IPS DF 6.9 (cell line): ENCODE measurements around the gene QRICH2.
"Not testable (repeated sequence)": the region's sequence is repeated elsewhere in the genome, so short reads cannot be mapped to it uniquely, and the experiment has no call there.

Experiments used
- DNase-seq: peaks from one replicate; pipeline ENCODE4 v3.0.0-alpha.2; 2013; ENCODE audit warnings: low read depth, low spot score
- H3K27ac ChIP-seq: one replicate; pipeline ENCODE4 v1.5.1; 2013; ENCODE audit warnings: low read length, control low read depth
- H3K27me3 ChIP-seq: 2 replicates; pipeline ENCODE4 v1.6.1; 2013; ENCODE audit warnings: mild to moderate bottlenecking, low read length; ENCODE audit not compliant: control insufficient read depth, insufficient read depth
- H3K36me3 ChIP-seq: 2 replicates; pipeline ENCODE4 v1.6.1; 2013; ENCODE audit warnings: low read length; ENCODE audit not compliant: control insufficient read depth, insufficient read depth
- H3K4me1 ChIP-seq: 2 replicates; pipeline ENCODE4 v1.6.1; 2013; ENCODE audit warnings: low read length; ENCODE audit not compliant: control insufficient read depth, insufficient read depth
- H3K4me3 ChIP-seq: 2 replicates; pipeline ENCODE4 v1.5.1; 2013; ENCODE audit warnings: mild to moderate bottlenecking, low read length
- H3K9me3 ChIP-seq: 2 replicates; pipeline ENCODE4 v1.6.1; 2013; ENCODE audit warnings: low read length, inconsistent platforms; ENCODE audit not compliant: control insufficient read depth, insufficient read depth
- WGBS: extraction: QIAGEN DNeasy Blood & Tissue Kit; methylation state at CpG from one replicate; pipeline ENCODE4 v1.1.7; 2013; ENCODE audit warnings: mixed read lengths, missing lambda C conversion rate; ENCODE audit not compliant: insufficient read length, insufficient coverage; 5-methylcytosine and 5-hydroxymethylcytosine counted together

QRICH2 gene

DNA sequence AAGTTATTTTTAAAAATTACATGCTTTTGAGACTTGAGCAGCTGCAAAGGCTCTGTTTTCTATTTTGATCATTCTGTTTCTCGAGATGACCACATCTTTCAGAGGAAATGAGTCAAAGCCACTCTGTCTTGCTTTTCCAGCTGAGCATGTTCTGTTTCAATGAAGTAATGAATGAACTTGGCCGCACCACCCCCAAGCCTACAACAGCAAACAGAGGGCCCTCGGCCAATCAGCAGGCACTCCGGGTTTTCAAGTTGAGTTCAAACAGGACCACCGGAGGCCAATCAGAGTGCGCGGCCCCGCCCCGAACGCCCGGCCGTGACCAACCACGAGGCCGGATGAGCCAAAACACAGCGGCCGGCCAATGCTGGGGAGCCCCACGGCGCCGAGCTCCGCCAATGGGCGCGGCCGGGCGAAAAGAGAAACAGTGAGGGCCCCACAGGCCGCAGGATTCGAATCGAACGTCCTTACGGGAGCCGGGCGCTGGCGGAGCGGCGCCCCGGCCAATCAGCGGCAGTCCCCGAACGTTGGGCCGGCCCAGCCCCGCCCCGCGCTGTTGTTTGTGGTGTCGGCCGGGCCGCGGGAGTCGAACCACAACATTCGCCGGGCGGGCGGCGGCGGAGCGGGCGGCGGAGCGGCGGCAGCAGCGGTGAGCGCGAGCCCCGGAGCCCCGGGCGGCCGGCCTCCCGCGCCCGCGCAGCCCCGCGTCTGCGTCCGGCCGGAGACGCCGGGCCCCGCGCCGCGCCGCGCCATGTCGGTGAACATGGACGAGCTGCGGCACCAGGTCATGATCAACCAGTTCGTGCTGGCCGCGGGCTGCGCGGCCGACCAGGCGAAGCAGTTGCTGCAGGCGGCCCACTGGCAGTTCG is 43.1 kb downstream of the QRICH2 start, which contains the start of gene UBALD2:
Gene UBALD2 (plus strand): TSS at position 594 of the 869 bp plus-strand sequence. CDS start 158 bp downstream, at position 752.
- WGBS: no CpG with 5 or more reads among the region's 94 CpGs
- Histone ChIP-seq H3K4me3 (peak within 1 kb of the TSS; percentile 95), H3K27me3 (no peaks in the 10 kb centered on the region), H3K4me1 (peaks cover 6% of the 10 kb centered on the region), H3K36me3 (no peaks in the 10 kb centered on the region), H3K9me3 (no peaks in the 10 kb centered on the region), H3K27ac (no peak within 1 kb of the TSS)
- peak; percentile 90 for DNase-seq

DNA sequence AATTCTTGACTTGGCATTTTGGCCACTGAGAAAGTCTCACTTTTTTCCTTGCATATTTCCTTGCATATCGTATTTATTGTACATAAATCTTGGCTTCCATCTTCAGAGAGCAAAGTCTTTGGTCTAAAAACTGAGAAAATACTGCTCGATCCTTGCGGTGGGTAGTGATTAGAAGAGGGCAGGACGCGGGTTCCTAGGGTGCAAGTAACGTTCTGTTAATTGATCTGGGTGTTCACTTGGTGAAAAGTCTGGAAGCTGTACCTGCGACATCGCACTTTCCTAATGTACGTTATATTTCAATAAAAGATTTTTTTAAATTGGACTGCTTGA is 43.7 kb downstream of the QRICH2 start:
- H3K27me3 ChIP-seq: no peaks in the 10 kb centered on the region
- H3K4me1 ChIP-seq: peaks cover 6% of the 10 kb centered on the region
- H3K9me3 ChIP-seq: no peaks in the 10 kb centered on the region
- no peak overlapping the region for H3K27ac ChIP-seq
- H3K36me3 ChIP-seq: no peaks in the 10 kb centered on the region
- H3K4me3 ChIP-seq: no peak overlapping the region
- WGBS: no CpG with 5 or more reads among the region's 9 CpGs
- DNase-seq: no peak

DNA sequence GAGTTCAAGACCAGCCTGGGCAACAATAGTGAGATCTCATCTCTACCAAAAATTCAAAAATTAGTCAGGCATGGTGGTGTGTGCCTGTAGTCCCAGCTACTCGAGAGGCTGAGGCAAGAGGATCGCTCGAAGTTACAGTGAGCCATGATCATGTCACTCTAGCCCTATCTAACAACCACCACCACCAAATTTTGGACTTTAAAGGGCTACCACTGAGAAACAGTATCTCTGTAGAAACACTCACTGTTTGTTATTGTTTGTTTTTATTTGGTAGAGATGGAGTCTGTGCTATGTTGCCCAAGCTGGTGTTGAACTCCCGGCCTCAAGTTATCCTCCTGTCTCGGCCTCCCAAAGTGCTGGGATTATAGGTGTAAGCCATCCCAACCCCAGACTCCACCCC is 44.2 kb downstream of the QRICH2 start:
- DNase-seq: no peak
- no CpG with 5 or more reads among the region's 5 CpGs for WGBS
- H3K4me3 ChIP-seq: no peak overlapping the region
- no peaks in the 10 kb centered on the region for H3K36me3 ChIP-seq
- H3K27ac ChIP-seq: no peak overlapping the region
- no peaks in the 10 kb centered on the region for H3K27me3 ChIP-seq
- no peaks in the 10 kb centered on the region for H3K9me3 ChIP-seq
- peaks cover 6% of the 10 kb centered on the region for H3K4me1 ChIP-seq

DNA sequence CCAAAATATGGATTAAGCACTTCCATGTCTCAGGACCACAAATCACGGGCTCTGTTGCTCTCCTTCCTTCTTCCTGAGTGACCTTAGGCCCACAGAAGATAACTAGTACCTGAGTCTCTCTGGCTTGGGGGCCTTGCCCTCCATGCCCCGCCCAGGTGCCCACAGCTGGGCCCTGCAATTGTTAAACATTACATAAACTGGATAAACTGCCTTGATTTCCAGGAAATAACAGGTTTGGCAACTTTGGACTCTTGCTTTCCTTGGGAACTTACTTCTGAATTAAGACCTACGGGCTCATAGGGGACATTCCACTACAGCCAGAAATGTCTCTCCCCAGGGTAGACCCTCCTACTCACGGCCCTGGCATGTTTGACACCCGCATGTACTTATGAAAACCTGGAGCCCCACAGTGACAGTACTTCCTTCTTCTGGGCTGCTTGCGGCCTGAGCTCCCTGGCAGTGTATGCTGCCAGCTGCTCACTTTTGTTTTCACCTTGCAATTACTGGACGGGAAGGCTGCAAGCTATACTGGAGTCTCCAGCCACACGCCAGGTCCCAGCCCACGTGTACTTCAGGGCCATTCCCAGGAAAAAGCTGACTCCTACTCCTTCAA is 45.2 kb downstream of the QRICH2 start:
- no CpG with 5 or more reads among the region's 9 CpGs for WGBS
- Histone ChIP-seq H3K36me3 (no peaks in the 10 kb centered on the region), H3K4me1 (peaks cover 2% of the 10 kb centered on the region; the same call in 1 of the 2 replicates), H3K9me3 (no peaks in the 10 kb centered on the region), H3K4me3 (no peak overlapping the region), H3K27ac (no peak overlapping the region), H3K27me3 (no peaks in the 10 kb centered on the region)
- no peak for DNase-seq

DNA sequence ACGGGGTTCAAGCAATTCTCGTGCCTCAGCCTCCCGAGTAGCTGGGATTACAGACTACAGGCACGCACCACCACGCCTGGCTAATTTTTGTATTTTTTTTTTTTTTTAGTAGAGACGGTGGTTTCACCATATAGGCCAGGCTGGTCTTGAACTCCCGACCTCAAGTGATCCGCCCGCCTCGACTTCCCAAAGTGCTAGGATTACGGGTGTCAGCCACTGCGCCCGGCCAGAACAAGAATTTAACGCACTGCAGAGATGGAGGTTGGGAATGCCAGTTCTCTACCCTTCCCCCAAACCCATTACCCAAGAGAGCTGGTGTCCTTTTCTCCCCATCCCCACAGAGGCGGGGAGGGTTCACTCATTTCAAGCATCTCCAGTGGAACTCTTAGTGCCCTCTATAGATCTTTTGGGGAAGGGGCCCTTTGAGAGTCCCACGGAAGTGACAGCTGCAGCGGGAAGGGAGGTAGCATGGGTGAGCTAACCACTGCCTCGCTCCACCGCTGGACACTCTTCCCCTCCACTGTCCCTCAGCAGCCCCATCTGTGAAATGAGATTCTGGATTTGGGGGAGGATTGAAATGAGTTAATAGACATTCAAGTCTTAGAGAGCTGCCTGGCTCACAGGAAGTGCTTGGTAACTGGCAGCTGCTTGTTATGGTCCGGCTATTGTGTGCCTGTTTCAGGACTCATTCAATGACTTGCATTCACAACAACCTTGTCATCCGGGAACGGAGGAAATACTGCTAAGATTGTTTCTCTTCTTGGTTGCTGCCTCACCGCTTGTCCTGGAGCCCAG is 46.5 kb downstream of the QRICH2 start:
- peaks cover 1% of the 10 kb centered on the region; the same call in 1 of the 2 replicates for H3K4me1 ChIP-seq
- no peak overlapping the region for H3K27ac ChIP-seq
- DNase-seq: no peak

DNA sequence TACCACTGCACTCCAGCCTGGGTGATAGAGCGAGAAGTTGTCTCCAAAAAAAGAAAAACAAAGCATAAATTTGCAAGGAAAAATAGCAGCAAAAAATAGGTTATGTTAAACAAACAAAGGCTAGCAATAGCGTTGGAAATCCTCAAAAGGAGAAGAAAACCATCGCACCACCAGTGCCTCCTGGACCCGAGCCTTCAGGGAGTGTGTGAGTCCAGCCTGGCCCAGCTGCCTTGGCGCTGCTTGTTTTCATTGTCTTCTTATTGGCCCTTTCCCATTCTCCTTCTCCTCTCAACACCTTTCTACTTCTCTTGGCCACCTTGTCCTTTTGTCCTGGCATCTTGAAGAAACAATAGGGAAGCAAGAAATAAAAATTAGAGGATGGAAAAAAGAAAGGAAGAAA is 47.4 kb downstream of the QRICH2 start:
- DNase-seq: no peak
- H3K4me3 ChIP-seq: no peak overlapping the region
- no peaks in the 10 kb centered on the region for H3K36me3 ChIP-seq
- no peaks in the 10 kb centered on the region for H3K27me3 ChIP-seq
- WGBS: no CpG with 5 or more reads among the region's 5 CpGs
- H3K9me3 ChIP-seq: no peaks in the 10 kb centered on the region
- no peaks in the 10 kb centered on the region; the same call in 1 of the 2 replicates for H3K4me1 ChIP-seq
- H3K27ac ChIP-seq: no peak overlapping the region

More for the DNA sequence above, 46.5 kb downstream of the QRICH2 start:
- no peaks in the 10 kb centered on the region for H3K9me3 ChIP-seq
- no peaks in the 10 kb centered on the region for H3K36me3 ChIP-seq
- no CpG with 5 or more reads among the region's 23 CpGs for WGBS
- H3K4me3 ChIP-seq: no peak overlapping the region
- H3K27me3 ChIP-seq: no peaks in the 10 kb centered on the region

DNA sequence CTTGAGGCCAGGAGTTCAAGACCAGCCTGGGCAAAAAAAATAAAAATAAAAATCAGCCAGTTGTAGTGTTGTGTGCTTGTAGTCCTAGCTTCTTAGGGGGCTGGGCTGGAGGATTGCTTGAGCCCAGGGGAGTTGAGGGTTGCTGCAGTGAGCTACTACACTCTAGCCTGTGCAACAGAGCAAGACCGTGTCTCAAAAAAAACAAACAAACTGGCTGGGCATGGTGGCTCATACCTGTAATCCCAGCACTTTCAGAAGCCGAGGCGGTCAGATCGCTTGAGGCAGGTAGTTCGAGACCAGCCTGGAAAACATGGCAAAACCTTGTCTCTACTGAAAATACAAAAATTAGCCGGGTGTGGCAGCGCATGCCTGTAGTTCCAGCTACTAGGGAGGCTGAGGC is 47.9 kb downstream of the QRICH2 start:
- no peaks in the 10 kb centered on the region; the same call in 1 of the 2 replicates for H3K4me1 ChIP-seq
- no CpG with 5 or more reads among the region's 7 CpGs for WGBS
- H3K4me3 ChIP-seq: no peak overlapping the region
- no peaks in the 10 kb centered on the region for H3K9me3 ChIP-seq
- H3K36me3 ChIP-seq: no peaks in the 10 kb centered on the region
- H3K27ac ChIP-seq: no peak overlapping the region
- H3K27me3 ChIP-seq: no peaks in the 10 kb centered on the region
- DNase-seq: no peak

DNA sequence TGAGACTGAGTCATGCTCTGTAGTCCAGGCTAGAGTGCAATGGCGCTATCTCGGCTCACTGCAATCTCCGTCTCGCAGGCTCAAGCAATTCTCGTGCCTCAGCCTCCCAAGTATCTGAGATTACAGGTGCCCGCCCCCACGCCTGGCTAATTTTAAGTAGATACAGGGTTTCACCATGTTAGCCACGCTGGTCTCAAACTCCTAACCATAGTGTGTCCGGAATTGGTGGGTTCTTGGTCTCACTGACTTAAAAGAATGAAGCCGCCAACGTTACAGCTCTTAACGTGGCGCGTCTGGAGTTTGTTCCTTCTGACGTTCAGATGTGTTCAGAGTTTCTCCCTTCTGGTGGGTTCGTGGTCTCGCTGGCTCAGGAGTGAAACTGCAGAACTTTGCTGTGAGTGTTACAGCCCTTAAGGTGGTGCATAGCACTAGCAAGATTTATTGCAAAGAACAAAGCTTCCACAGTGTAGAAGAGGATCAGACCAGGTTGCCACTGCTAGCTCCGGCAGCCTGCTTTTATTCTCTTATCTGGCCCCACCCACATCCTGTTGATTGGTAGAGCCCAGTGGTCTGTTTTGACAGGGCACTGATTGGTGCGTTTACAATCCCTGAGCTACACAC is 51.5 kb downstream of the QRICH2 start:
- not testable (repeated sequence) for H3K4me3 ChIP-seq, H3K27me3 ChIP-seq, H3K27ac ChIP-seq, H3K36me3 ChIP-seq, DNase-seq, H3K9me3 ChIP-seq, H3K4me1 ChIP-seq
- no CpG with 5 or more reads among the region's 19 CpGs for WGBS

DNA sequence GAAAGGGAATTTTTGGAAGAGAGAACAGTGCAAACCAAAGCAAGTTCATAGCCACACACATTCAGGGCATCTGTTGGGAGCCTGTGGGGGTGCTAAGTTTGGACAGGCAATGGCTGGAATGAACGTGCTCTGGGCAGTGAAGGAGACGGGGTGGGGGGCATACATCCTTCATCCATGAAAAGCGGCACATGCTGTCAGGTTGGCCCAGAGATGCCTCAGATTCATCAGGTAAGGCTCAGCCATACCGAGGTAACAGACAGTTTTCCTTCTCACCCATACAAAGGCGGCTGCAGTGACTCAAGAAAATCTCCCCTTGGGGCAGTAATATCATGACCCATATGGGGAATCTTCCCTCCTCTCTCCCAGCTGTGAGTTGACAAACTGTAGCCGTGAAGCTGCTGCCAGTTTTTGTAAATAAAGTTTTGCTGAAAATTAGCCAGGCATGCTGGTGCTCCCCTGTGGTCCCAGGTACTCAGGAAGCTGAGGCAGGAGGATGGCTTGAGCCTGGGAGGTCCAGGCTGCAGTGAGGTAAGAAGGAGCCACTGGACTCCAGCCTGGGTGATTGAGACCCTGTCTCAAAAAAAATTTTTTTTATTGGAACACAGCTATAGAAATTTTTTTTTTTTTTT is 52.2 kb downstream of the QRICH2 start:
- H3K9me3 ChIP-seq: no peaks in the 10 kb centered on the region
- no CpG with 5 or more reads among the region's 6 CpGs for WGBS
- no peaks in the 10 kb centered on the region; the same call in 1 of the 2 replicates for H3K4me1 ChIP-seq
- H3K27me3 ChIP-seq: no peaks in the 10 kb centered on the region
- no peaks in the 10 kb centered on the region for H3K36me3 ChIP-seq
- H3K27ac ChIP-seq: no peak overlapping the region
- no peak for DNase-seq
- no peak overlapping the region for H3K4me3 ChIP-seq
